ENCODE measurements around the gene PDZD7. TPM values are rescaled to one million over a fixed set of nuclear protein-coding genes. Genes with fewer than 3 reads are reported as not detected.
A peak's percentile ranks its signal among the peaks of the same experiment; 100 is the strongest.

Gene PDZD7
- total and polyA plus RNA-seq, 2 of the 8 experiments (the other 6 are each of a cell fraction or from before 2014, with no cell fraction given): 0.88 to 1.6 TPM

DNA sequence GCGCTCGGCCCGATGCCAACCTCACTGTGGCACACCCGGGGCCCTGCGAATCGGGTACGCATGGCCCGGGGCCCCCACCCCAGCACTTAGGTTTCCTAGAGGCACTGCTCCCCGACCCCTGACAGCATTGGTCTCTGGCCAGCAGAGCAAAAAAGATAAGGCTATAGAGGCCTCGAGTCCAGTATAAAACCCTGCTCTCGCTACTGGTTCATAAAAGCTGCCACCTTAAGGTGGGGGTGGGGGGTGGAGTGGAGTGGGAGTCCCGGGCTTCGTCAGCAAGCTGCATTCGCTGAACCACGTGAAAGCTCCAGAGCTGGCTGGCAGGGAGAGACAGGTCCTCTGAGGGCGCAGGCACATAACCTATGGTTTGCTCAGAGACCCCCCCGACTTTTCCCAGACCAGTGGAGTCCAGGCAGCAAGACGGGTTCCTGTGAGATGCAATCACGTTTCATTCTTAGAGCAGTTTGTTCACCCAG is 32.2 kb upstream of the PDZD7 start:
- Histone ChIP-seq H3K23me2 (ENCODE audit: low read depth, low read length) (peaks cover 29% of the 10 kb centered on the region; the same call in 1 of the 2 replicates), H3K36me3 (ENCODE audit: control insufficient read depth in 2 of 4, insufficient read depth in 4 of 4, low read length in 3 of 4) (no peaks in the 10 kb centered on the region; a peak in 1 of 8 replicates), H3K79me2 (ENCODE audit: control insufficient read depth in 1 of 2, insufficient read depth in 2 of 2, low read length in 2 of 2) (peaks cover 0 to 3% of the 10 kb centered on the region in 2 experiments; a peak in 1 of 4 replicates), H3K27ac (ENCODE audit: low read depth, low read length) (no peak overlapping the region), H4K20me1 (replicated peaks in 1 of 2; ENCODE audit: control insufficient read depth in 1 of 2, insufficient read depth in 2 of 2, low read length in 2 of 2) (peaks cover 5 to 23% of the 10 kb centered on the region in 2 experiments), H3K56ac (replicated peaks; ENCODE audit: insufficient read length, low read depth, low read length) (no peak overlapping the region), H3K27me3 (replicated peaks in 1 of 4; ENCODE audit: control insufficient read depth in 3 of 4, extremely low read depth in 1 of 4, insufficient read depth in 3 of 4, low read length in 3 of 4) (peaks cover 53 to 67% (median 61%) of the 10 kb centered on the region in 4 experiments), H3K14ac (ENCODE audit: insufficient read length) (no peak overlapping the region), H3K4me1 (replicated peaks in 1 of 4; ENCODE audit: control insufficient read depth in 3 of 4, insufficient read depth in 4 of 4, low read length in 3 of 4) (peaks cover 4 to 41% (median 23%) of the 10 kb centered on the region in 4 experiments), H2AK5ac (ENCODE audit: low read depth, low read length) (no peak overlapping the region), H3K79me1 (ENCODE audit: low read depth, low read length) (no peaks in the 10 kb centered on the region), H4K8ac (ENCODE audit: extremely low read depth, insufficient read depth, low read length) (no peak overlapping the region), H2AFZ (ENCODE audit: low read length) (no peak overlapping the region), H4K5ac (ENCODE audit: insufficient read length, low read depth, low read length) (no peak overlapping the region), H3K4me2 (ENCODE audit: insufficient read depth in 1 of 2, low read depth in 2 of 2, low read length in 2 of 2) (peak overlapping the region; percentile 67 to 93), H2BK15ac (ENCODE audit: low read length) (no peak overlapping the region), H3K4ac (replicated peaks; ENCODE audit: insufficient read length, low read depth, low read length) (no peak overlapping the region), H2BK12ac (ENCODE audit: low read depth, low read length) (peak overlapping the region; percentile 85; the same call in 1 of the 2 replicates), H4K91ac (replicated peaks; ENCODE audit: insufficient read length, low read length) (no peak overlapping the region), H3K4me3 (ENCODE audit: extremely low read depth in 1 of 4, insufficient read depth in 2 of 4, low read depth in 3 of 4, low read length in 4 of 4) (peak overlapping the region in 3 of 4 experiments; percentile 5 to 94 (median 7); a peak in 4 of 8 replicates), H3K18ac (ENCODE audit: extremely low read depth, low read length) (0 out of 2 replicates have a peak overlapping the region, but pooled peaks have one; percentile 38), H3K9me3 (ENCODE audit: insufficient read depth in 2 of 2, low read depth in 1 of 2, low read length in 1 of 2) (no peaks in the 10 kb centered on the region), H2BK120ac (replicated peaks; ENCODE audit: low read depth, low read length) (no peak overlapping the region), H3K23ac (ENCODE audit: insufficient read length) (no peak overlapping the region), H2BK5ac (ENCODE audit: low read depth, low read length) (no peak overlapping the region), H3K9ac (replicated peaks in 1 of 4; ENCODE audit: extremely low read depth in 1 of 4, low read depth in 3 of 4, low read length in 3 of 4) (no peak overlapping the region), H2BK20ac (ENCODE audit: low read length) (no peak overlapping the region)
- FAIRE-seq (no peak), DNase-seq (ENCODE audit: low read depth in 1 of 2, low spot score in 2 of 2) (no peak)
- CTCF ChIA-PET (ENCODE audit: partially characterized antibody): interaction anchor here (0.8 to 59.5 kb wide), 11 partner anchors 11 to 557 kb away, joined by 3 to 2176 read pairs (median 5); partner anchors contain the start of genes KAZALD1, PDZD7 and SFXN3
- POLR2A ChIA-PET (ENCODE audit: partially characterized antibody): interaction anchor here (0.8 to 8.4 kb wide), 4 partner anchors 15 to 62 kb away, joined by 3 to 85 read pairs (median 14); no protein-coding TSS in a partner anchor
- WGBS, 2 experiments (ENCODE audit: extremely low coverage in 1 of 2, insufficient coverage in 1 of 2, insufficient read length in 1 of 2, insufficient replicate concordance in 2 of 2, low coverage in 1 of 2, low lambda C conversion rate in 2 of 2, missing lambda C conversion rate in 1 of 2): 14% methylated on average over 12 of the region's 19 CpGs; no CpG with 5 or more reads in 1 of the 2 experiments
- no peak for TF ChIP-seq CBX5 (IDR thresholded peaks at IDR 0.05; ENCODE audit: low read depth, low read length)
- peak; percentile 78 for TF ChIP-seq SUZ12 (IDR thresholded peaks at IDR 0.05; ENCODE audit: low read length)
- TF ChIP-seq SRF (IDR thresholded peaks at IDR 0.05; ENCODE audit: low read depth, low read length): no peak
- TF ChIP-seq RBBP5 (IDR thresholded peaks at IDR 0.05; ENCODE audit: borderline replicate concordance, low read depth, low read length): no peak
- TF ChIP-seq, protein P1, sequence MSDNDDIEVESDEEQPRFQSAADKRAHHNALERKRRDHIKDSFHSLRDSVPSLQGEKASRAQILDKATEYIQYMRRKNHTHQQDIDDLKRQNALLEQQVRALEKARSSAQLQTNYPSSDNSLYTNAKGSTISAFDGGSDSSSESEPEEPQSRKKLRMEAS (IDR thresholded peaks at IDR 0.05): peak; percentile 13; the same call in 1 of the 2 replicates
- peak; percentile 46 for TF ChIP-seq RNF2 (IDR thresholded peaks at IDR 0.05; ENCODE audit: borderline replicate concordance, low read depth, low read length, missing control alignments, poor library complexity, severe bottlenecking)
- no peak for TF ChIP-seq SIN3A (conservative IDR thresholded peaks at IDR 0.05 in 1 of 2, IDR thresholded peaks at IDR 0.05 in 1 of 2; ENCODE audit: low read depth in 1 of 2, low read length in 2 of 2)
- TF ChIP-seq HDAC6 (IDR thresholded peaks at IDR 0.05; ENCODE audit: low read depth, low read length): no peak
- no peak for TF ChIP-seq SAP30 (IDR thresholded peaks at IDR 0.05; ENCODE audit: insufficient read depth, insufficient replicate concordance, low read length)
- no peak for TF ChIP-seq EGR1 (IDR thresholded peaks at IDR 0.05; ENCODE audit: borderline replicate concordance, low read depth, low read length)
- TF ChIP-seq EZH2 (IDR thresholded peaks at IDR 0.05; ENCODE audit: low read depth, low read length, severe bottlenecking): peak; percentile 43

All from H1 (cell line).